ENCODE measurements around the gene TGFB2.

The TGFB2 gene

DNA sequence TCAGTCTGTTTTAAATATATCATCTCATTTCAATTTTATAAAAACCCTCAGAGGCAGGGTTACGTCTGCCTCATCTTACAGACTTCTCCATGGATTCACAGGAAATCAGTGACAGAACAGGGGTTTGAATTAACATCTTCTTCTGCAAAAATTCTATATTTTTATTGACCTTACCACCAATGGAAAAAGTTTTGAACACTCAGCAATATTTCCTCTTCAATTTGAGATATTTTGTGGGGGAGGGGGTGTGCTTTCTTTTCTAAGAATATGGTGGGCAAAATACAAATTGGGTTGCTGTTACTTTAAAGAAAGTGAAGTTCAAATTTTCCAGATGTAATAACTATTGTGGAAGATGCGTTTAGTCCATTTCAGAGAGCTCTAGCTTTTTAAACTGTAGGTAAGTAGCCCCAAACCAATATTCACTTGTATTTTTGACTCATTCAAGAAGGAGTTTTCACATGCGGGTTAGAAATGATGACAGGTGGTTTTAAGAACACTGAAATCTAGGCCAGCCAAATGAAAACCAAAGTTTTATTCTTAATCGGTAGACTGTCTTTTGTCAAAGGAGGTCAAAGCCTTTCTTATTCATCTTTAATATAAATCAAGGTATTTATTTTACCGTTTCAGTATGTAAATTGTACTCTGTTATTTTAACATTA is 17.4 kb downstream of the TGFB2 start:
- no peak for DNase-seq (ENCODE audit: low spot score)

DNA sequence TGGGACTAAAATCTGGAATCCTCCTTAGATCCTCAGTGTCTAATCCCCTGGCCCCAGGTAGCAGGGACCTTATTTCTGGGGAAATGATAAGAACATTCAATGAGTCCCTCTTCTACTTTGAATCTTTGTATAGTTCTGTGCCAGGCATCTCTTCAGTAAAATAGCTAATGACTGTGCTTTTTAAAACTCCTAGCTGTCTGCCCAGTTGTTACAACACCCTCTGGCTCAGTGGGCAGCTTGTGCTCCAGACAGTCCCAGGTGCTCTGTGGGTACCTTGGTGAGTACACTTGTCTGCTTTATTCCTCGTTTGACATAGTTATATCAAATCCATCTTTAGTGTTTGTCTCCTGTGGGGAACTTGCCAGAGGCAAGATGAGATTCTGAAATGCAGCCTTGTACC is 18.0 kb downstream of the TGFB2 start:
- DNase-seq (ENCODE audit: low spot score): no peak

DNA sequence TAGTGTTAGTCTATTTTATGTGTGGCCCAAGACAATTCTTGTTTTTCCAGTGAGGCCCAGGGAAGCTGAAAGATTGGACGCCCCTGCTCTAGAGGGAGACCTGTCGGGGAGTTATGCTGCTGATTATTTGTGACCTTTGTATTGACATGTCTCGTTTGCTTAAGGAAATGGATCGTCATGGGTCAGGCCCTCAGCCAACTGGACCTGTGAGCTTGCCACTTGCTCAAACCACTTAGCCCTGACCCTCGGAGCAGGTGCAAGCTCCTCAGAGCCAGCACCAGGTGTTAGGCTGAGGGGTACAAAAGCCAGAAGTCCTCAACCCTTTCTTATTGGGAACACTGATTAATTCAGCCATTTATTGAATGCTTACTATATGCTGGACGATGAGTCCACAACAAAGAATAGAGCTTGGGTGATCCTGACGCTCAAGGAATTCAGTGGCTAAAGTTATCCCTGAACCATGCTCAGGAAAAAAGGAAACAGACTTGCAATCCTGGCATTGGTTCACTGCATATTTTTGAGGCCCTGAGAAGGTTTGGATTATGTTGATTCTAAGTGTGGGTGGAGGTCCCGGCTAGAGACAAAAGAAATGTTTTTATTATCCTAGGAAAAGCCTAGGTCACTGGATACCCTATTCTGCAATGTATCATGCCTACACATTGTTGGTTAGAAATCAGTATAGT is 19.0 kb downstream of the TGFB2 start:
- no peak for DNase-seq (ENCODE audit: low spot score)

DNA sequence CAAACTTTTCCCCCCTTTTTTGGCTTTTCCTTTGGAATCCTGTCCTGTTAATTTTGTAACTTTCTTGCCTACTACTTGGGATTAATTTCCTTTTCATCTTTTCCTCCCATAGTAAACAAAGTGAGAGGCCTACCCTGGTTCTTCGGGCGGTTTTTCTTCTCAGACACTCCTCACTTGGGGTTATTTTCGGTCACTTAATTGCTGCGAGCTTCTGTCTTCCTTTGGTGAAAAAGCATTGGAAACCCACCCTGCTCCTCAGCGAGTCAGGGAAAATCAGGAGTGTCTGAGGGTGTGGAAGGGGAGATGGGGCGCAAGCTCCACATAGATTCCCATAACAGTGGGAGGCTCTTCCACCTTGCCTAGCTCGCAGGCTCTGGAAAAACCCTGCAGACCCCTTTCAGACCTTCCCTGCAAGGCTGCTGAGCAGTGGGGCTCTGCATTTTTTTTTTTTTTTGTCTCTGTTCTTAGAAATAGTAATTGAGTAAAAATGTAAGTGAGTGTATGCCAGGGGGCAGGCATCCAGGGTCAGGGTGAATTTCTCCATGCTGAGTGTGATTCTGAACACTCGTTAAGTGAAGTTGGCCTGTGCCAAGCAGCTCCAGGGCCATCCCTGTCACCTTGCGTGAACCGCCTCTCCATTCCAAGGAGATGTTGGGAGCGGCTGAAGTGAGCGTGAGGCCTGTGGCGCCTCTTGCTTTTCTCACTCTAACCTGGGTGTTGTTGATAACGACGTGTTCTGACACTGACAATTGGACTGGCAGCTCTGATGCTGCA is 20.3 kb downstream of the TGFB2 start:
- no peak for DNase-seq (ENCODE audit: low spot score)

DNA sequence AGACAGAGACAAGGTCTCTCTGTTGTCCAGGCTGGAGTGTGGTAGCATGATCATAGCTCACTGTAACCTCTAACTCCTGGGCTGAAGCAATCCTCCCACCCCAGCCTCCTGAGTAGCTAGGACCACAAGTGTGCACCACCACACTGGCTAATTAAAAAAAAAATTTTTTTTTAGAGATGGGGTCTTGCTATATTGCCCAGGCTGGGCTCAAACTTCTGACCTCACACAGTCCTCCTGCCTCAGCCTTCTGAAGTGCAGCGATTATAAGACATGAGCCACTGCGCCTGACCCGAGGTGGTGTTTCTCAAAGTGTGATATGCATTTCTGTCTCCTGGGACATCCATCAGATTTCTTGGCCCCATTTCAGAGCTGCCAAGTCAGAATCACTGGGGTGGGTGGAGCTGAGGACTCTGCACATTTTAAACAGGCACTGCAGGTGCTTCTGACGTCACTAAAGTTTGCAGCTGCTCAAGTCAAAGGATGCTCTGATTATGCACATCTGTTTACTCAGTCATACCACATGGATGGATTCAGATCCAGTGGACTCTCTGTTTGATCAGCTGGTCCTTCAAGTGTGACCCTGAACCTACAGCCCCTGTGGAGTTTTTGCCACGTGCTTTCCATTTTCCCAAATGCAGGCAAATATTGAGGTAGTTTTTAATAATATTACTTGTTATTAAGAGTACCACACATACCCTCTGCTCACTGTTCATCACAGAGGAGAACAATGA is 21.4 kb downstream of the TGFB2 start:
- DNase-seq (ENCODE audit: low spot score): no peak

DNA sequence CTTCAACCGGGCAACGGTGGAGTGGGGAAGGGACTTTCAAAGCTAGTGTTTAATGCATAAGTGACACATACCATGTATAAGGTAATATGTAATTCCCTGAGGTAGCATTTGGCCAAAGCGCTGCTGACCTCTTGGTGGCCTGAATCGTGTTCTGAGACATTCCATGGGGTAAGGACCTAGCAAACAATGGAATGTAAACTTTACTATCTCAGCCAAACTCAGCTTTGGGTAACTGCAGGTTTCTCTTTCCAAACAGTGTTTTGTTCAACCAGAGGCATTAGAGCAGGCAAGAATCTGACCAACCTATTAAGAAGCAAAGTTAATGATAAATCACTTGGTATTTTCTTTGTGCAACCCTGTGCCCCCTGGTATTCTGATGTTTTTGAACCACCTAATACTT is 22.0 kb downstream of the TGFB2 start:
- no peak for DNase-seq (ENCODE audit: low spot score)

DNA sequence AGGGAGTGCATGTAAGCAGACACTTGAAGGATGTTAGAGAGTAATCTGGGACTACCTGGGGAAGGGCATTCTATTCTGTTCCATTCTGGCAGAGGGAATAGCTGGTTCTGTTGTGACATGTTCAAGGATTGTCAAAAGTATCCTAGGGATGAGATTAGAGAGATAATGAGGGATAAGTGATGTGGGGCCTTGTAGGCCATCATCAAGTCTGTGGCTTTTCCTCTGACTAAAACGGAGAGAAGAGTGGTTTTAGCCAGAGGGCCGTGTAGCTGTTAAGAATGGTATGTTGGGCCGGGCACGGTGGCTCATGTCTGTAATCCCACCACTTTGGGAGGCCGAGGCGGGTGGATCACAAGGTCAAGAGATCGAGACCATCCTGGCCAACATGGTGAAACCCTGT is 23.6 kb downstream of the TGFB2 start:
- DNase-seq (ENCODE audit: low spot score): no peak

DNA sequence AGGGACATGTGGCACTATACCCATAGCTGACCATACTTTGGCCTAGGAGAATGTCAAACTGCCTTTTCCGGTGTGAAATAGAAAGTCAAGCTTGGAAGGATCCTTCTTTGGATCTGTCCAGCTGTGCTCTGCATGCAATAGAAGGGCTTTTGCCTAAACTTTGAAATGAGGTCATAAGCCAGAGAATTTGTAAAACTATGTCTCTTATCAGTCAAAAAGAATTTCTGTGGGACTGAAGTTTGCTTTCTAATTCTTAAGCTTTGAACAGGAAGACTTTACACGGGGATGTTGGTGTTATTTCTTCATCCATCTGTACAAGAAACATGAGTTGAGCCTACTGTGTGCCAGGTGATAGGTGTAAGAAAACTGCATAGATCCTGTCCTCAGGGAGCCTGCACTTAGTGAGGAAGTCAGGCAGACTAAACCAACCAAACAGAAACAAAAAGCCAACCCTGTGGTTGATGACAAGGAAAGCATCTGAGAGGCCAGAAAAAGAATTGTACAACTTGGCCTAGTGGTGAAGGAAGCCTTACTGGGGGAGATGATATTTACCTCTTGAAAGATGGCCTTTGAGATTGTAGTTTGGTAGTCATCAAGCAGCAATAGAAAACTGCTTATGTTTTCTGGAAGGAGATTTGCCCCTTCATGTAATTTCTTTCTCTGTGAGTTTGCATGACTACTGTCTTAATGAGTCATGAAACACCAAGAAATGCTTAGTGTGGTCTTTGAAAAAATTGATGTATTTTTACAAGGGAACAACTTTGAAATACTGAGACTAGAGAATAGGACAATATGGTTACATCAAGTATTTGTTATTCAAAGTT is 24.8 kb downstream of the TGFB2 start:
- DNase-seq (ENCODE audit: low spot score): no peak

DNA sequence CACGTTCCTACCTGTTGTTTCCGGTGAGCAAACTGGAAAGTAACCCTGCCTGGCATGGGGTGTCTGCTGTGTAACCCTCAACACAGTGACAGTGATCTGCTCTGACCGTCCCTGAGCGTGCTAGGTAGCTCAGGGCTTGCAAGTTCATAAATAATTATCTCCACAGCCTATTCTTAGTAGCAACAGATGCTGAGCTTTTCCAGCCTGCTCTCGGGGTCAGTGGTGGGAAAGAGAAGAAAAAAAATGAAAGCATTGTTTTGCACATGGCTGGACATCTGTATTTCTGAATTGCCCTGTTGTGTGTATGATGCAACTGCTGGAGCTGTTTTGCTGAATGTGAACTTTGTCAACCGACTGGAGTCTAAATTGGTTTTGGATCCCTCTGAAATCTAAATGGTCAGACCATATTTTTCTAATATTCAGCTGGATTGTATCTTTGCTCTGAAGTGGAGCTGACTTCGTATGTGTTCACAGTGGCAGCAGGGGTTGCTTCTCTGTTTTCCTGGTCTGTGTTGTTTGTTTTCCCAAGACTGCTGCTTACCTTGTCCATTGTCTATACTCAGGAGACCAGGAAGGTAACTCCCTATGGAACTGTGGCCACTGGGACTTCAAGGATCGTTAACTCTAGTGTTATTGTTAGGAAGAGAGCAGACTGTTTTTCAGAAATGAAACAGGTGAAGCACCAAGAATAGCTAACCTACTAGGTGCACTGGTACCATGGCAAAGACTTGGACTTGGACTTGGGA is 27.0 kb downstream of the TGFB2 start:
- DNase-seq (ENCODE audit: low spot score): no peak

DNA sequence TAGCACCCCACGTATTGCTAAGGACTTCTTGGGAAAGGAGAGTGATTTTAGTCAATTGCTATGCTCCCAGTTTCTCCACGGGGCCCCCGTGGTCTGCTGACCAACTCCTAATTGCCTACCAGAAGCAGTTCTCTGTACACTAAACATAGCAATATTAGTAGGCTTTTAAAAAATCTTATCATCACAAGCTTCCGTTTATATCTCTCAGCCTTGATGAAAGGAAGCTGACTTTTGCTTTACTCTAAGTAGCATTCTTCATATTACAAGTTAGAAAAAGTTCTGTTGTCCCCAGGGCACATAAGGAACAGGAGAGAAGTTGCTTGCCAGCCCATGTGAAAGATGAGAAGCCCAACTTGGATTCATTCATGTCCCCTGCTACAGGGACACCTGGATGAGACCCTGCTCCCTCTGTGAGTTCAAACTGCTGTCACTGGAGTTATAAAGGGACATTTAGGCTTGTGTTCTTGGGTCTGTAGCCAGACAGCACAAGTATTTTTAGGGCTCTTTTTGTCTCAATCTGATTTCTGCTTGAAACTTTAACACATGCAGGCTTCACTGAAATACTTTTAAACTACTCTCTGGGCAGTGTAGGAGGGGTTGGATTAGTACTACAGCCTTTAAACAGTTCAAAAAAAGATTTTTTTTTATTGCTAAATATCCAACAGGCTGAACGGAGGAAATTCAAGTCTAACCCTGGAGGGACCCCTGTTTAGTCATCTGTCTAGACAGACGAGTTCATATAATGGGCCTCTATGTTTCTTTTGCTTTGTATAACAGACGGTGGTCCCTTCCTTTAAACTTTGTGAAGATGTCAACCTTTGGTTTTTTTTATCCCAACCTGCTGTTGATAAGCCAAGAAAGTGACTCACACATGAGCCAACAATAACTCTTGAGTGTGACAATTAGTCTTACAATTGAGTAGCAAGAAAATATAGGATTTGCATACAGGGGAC is 29.5 kb downstream of the TGFB2 start:
- DNase-seq (ENCODE audit: low spot score): no peak

DNA sequence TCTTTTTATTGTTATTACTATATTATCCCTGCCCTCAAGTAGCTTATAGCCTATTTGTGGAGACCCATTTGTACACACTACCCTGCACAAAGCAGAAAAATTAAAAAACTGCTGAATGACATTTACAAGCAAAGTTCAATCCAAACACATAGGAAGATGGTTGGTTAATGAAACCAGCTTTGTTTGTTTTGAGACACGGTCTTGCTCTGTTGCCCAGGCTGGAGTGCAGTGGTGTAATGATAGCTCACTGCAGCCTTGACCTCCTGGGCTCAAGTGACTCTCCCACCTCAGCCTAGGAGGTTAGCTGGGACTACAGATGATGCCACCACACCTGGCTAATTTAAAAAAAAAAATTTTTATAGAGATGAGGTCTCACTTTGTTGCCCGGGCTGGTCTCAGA is 31.6 kb downstream of the TGFB2 start:
- DNase-seq (ENCODE audit: low spot score): no peak

DNA sequence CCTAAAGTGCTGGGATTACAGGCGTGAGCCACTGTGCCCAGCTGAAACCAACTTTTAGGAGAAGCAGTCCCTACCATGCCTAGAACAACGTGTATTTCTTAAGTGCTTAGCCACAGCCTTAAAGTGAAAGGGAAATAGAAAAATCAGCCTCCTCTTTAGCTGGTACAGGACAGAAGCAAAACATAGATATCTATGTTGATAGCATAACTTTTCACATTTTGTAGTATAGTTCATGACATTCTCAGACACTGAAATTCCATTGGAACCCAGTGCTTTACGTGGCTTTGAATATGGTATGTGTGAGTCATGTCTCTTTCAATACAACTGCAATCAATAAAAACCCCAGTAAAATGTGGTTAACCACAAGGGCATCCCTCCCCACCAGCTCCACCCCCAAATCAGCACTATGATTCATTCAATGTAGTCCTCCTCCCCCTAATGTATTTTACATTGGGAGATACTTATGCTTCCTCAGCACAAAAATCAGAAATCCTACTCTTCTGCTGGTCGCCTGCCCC is 32.1 kb downstream of the TGFB2 start:
- peak; percentile 59 for DNase-seq (ENCODE audit: low spot score)

DNA sequence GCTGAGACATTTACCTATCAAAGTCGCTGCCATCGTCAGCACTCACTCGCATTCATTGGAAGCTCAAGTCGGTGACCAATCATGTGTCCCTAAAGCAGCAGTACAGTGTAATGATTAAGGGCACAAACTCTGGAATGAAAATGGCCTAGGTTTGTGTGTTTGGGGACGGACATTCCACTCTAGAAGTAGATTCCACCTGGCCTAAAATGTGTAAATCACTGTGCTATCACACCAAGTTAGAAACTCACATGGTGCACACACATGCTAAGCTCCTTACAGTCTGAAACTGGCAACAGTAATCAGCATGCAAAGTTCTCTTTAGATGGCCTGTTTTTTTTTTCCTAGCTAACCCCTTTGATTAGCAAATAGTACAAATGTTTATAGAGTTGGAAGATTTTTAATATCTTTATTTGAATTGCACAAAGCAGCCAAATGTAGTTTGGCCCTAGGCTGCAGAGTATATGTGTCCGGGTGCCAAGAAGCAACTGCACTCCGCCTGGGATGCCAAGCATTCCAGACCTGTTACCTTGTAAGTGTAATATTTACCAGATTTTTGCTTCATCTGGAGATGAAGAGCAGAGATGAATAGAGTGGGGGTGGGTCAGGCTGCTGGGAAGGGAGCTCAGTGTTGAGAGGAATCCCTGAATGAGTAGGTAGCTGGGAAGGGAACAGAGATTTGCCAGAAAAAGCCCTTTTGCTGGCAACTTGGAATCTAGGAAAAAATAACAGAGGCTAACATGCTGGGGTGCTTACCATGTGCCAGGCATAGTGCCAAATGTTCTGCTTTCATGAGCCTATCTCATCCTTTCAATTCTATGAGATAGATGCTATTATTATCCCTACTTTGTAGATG is 35.2 kb downstream of the TGFB2 start:
- DNase-seq (ENCODE audit: low spot score): no peak

DNA sequence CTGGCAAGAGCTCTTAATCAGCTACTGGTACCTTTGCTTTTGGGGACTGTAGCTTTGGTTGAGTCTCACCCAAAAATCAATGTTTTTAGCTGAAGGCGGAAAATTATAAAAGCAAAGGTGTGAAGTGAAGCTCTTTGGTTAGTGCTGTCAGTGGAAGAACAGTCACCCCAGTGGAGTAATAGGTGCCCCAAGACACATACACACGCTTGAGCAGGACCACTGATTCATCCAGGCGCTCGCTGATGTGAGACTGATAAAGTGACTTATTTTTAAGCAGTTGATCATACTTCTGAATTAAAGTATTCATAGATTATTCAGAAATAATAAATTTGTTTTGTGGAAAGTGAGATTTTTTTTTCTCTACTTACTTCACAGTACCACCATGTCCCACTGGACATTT is 37.1 kb downstream of the TGFB2 start:
- DNase-seq (ENCODE audit: low spot score): no peak

DNA sequence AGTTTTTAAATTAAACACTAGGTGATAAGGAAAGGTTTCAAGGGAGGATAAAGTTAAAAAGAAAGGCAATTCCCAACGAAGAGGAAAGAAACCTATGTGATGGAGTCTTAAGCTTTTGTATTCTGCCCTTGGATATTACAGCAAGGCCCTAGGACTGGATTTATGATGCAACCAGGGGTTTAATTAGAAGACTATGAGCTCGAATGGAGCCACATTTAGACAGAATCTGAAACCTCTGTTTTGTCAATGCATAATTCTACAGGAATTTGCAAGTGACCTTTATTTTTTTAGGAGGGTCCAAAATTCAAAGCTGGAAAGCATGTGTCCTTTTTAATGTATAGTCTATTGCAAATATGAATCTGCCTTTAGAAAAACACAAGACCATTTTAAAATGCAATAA is 37.9 kb downstream of the TGFB2 start:
- DNase-seq (ENCODE audit: low spot score): no peak

DNA sequence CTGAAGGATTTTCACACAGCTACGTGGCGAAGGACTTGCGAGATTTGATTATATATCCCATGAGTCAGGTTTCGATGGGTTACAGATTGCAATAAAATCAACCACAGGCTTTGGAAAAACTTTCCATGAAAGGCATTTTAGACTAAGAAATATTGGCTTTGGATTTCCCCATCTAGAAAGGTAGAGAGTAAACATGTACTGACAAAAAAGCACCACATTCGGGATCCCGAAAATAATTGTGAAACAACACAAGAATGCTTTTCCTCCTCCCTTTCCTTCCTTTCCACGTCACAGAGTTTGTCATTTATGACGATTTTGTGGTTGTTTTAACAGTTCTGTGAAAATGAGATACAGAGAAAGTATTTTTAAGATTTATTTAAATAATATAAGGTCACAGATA is 38.5 kb downstream of the TGFB2 start:
- no peak for DNase-seq (ENCODE audit: low spot score)

DNA sequence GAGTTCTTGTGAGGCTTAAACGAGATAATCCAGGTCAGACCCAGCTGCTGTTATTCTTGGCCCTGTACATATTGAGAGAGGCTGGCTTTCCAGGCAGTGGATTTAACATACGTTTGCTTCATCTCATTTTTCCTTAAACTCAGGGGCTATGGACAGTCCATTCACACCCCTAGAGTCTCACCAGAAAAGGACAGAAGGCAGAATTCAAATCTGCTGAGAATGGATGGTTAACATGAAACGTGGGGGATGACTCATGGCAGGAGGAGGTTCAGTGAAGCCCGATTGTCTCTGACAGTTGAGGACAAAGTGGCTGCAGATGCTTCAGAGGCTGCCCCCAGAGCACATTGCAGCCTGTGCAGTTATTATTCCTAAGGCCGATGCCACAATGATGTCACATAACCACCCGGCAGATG is 39.5 kb downstream of the TGFB2 start:
- no peak for DNase-seq (ENCODE audit: low spot score)

DNA sequence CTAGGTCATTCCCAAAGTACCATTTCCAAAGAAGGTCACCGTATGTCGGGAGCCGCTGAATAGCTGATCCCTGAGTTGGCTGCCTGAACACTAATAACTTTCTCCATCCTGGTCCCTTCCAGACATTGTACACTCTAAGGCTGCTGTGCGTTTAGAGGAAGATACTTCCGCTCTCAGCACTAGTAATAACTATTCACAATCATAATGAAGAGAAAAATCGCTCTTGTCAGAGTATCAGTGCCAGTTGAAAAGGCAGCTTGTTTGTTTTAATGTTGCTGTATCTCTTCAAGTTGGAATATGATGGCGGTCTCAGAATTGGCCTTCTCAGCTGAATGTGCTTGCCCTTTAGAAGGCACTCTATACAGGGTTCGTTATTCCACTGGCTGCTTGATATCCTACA is 43.5 kb downstream of the TGFB2 start:
- no peak for DNase-seq (ENCODE audit: low spot score)

DNA sequence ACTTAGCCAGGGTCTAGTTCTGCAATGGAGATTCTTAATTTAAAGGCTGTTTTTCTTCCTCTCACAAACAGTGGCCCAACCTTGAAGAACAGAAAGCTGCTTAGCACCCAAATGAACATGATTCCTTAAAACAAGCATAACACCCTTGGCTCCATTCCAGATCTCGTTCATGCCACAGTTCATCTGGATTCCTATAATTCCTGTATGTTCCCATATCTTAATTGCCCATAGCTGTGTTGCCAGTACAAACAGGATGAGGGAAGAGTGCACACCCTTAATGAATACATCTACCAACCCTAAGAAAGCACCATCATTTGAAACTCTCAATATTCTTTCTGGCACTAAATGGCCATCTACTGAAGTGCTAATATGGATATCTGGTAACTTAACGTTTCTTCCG is 45.5 kb downstream of the TGFB2 start:
- DNase-seq (ENCODE audit: low spot score): no peak
